Calu3 (cell line): ENCODE measurements around the gene KIF26A. TPM values are rescaled to one million over a fixed set of nuclear protein-coding genes. Genes with fewer than 3 reads are reported as not detected.

ENCODE experiments used
- BruUV-seq: library from RNA; stranded (reverse); fragments of 400-500 nt; replicated peaks from 2 replicates; lab custom pipeline; 2021; lab: Mats Ljungman, UMichigan
- CTCF ChIA-PET: fragments of 300-600 bp; sonication (Branson Sonifier 250); formaldehyde crosslinking; loops from one replicate; lab custom pipeline; 2022; ENCODE audit warnings: antibody characterized with exemption; lab: Charles Lee
- DNase-seq: peaks from one replicate; pipeline ENCODE4 v3.0.0; 2022
- H3K27ac Mint-ChIP-seq: one replicate; pipeline ENCODE4 v1.8.0; 2022; ENCODE audit warnings: mixed read lengths; ENCODE audit not compliant: unreplicated experiment
- H3K27me3 Mint-ChIP-seq: one replicate; pipeline ENCODE4 v1.8.0; 2022; ENCODE audit warnings: mixed read lengths; ENCODE audit not compliant: unreplicated experiment
- H3K36me3 Mint-ChIP-seq: one replicate; pipeline ENCODE4 v1.8.0; 2022; ENCODE audit warnings: mild to moderate bottlenecking, moderate library complexity, mixed read lengths; ENCODE audit not compliant: insufficient read depth, unreplicated experiment
- H3K4me1 Mint-ChIP-seq: one replicate; pipeline ENCODE4 v1.8.0; 2022; ENCODE audit warnings: mild to moderate bottlenecking, low read depth, mixed read lengths; ENCODE audit not compliant: unreplicated experiment
- H3K4me3 Mint-ChIP-seq: one replicate; pipeline ENCODE4 v1.8.0; 2022; ENCODE audit warnings: mild to moderate bottlenecking, low read depth, moderate library complexity, mixed read lengths; ENCODE audit not compliant: unreplicated experiment
- H3K9me3 Mint-ChIP-seq: one replicate; pipeline ENCODE4 v1.8.0; 2022; ENCODE audit warnings: low read depth, mixed read lengths; ENCODE audit not compliant: unreplicated experiment
- CTCF ChIP-seq: fragments of 200-600 bp; IDR thresholded peaks from one replicate; pipeline ENCODE4 v1.8.0; 2022; ENCODE audit warnings: antibody characterized with exemption; ENCODE audit not compliant: unreplicated experiment
- intact Hi-C: fragments of 100-400 bp; cut with micrococcal nuclease; formaldehyde crosslinking; loops from one replicate; pipeline ENCODE4 v1.10.0; 2022; ENCODE audit not compliant: unreplicated experiment
- total RNA-seq: library from RNA; stranded (reverse); gene quantifications from 2 replicates; pipeline ENCODE4 v1.2.3, GENCODE V29; 2022

Gene KIF26A
- total RNA-seq, 1 experiment from 2014 or later = 0.07 TPM

DNA sequence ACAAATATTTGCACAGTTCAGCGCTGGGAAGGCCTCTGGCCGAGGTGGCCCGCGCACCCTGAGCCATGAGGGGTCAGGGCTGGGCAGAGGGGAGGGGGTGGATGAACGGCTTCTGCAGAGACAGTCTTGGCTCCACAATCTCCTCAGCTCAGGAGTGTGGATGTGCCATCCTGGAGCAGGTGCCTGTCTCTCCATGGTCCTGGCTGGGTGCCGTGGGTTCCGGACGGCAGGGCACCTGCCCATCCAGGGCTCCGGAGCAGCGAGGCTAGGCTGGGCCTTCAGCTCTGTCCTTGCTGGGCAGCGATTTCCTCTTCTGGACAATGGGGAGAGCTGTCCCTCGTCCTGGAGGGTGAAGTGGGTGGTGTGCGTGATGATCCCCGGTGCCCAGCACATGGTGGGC, 55.6 kb downstream of the KIF26A start:
- Mint-ChIP-seq H3K9me3 (no peaks in the 10 kb centered on the region), H3K27ac (no peak overlapping the region), H3K27me3 (peaks cover 34% of the 10 kb centered on the region), H3K4me1 (no peaks in the 10 kb centered on the region), H3K4me3 (no peak overlapping the region), H3K36me3 (no peaks in the 10 kb centered on the region)
- CTCF ChIA-PET = no interaction called here
- BruUV-seq = no TSS peak
- intact Hi-C loops = no loop called here
- DNase-seq = no peak
- no peak for TF ChIP-seq CTCF

DNA sequence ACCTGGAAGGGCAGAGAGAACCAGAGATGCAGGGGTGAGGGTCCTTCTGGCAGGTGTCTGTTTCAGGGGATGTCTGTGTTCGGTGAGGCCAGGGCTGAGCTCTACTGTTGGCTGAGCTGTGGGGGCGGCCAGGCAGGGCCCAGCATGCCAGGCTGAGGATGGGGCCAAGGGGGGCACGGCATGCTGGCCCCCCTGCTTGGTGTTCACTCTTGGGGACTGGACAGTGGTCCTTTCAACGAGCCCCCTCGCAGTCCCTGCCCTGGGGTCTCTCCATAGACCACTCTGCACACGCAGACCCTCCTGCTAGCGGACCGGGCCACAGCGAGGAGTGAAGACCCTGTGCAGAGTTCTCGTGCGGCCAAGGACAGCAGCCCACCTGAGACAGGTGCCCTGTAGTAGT, 56.3 kb downstream of the KIF26A start:
- Mint-ChIP-seq H3K4me1 (no peaks in the 10 kb centered on the region), H3K9me3 (no peaks in the 10 kb centered on the region), H3K27ac (no peak overlapping the region), H3K27me3 (peaks cover 28% of the 10 kb centered on the region), H3K4me3 (no peak overlapping the region), H3K36me3 (no peaks in the 10 kb centered on the region)
- no peak for TF ChIP-seq CTCF
- no peak for DNase-seq
- no TSS peak for BruUV-seq
- CTCF ChIA-PET = no interaction called here
- intact Hi-C loops = no loop called here

DNA sequence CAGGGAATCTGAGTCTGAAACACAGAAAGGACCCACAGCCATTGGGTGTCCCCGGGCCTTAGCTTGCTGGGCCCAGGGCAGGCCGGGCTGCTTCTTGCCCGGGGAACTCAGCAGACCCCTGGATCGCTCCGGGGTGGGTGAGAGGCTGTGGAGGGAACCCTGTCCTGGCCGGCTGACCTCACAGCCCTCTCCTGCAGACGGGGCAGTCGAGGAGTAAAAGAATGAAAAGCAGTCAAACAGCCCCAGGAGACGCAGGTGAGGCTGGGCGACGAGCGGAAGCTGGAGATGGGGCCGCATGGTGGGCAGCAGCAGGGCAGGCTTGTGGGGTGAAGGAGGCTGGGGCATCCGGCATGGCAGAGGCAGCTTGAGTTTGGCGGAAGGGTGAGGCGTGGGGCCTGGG, 57.0 kb downstream of the KIF26A start:
- no peak for DNase-seq
- BruUV-seq = no TSS peak
- H3K9me3 Mint-ChIP-seq = no peaks in the 10 kb centered on the region
- H3K36me3 Mint-ChIP-seq = no peaks in the 10 kb centered on the region
- no peak overlapping the region for H3K4me3 Mint-ChIP-seq
- H3K27ac Mint-ChIP-seq = no peak overlapping the region
- TF ChIP-seq CTCF = no peak
- intact Hi-C loops = no loop called here
- CTCF ChIA-PET = no interaction called here
- H3K27me3 Mint-ChIP-seq = peaks cover 22% of the 10 kb centered on the region
- no peaks in the 10 kb centered on the region for H3K4me1 Mint-ChIP-seq

- intact Hi-C loops = no loop called here
- Mint-ChIP-seq H3K4me3 (no peak overlapping the region), H3K27ac (no peak overlapping the region), H3K9me3 (no peaks in the 10 kb centered on the region), H3K4me1 (no peaks in the 10 kb centered on the region), H3K27me3 (peaks cover 16% of the 10 kb centered on the region), H3K36me3 (no peaks in the 10 kb centered on the region)
- no peak for TF ChIP-seq CTCF
- BruUV-seq = no TSS peak
- DNase-seq = no peak
- CTCF ChIA-PET = no interaction called here
Observed at GRCh38 chr14:104195878-104196277, 57.5 kb downstream of the KIF26A start.
